IMR-90 (cell line): ENCODE results near the gene TMEM92. TPM values are rescaled to one million over a fixed set of nuclear protein-coding genes. Genes with fewer than 3 reads are reported as not detected.

ENCODE experiments used
- ATAC-seq: fragments of 200-7000 bp; cut with Tn5 transposase; 2 replicates; pipeline ENCODE4 v1.9.1; 2020; ENCODE audit warnings: low read depth, mild to moderate bottlenecking, moderate library complexity
- BruUV-seq: library from RNA; stranded (reverse); fragments of 400-500 nt; replicated peaks from 2 replicates; lab custom pipeline; 2021; lab: Mats Ljungman, UMichigan
- CTCF ChIA-PET: fragments of 300-600 bp; formaldehyde crosslinking; extraction: SDS; loops from one replicate; lab custom pipeline; 2021; ENCODE audit warnings: antibody characterized with exemption; lab: Yijun Ruan, JAX
- POLR2A ChIA-PET: fragments of 300-600 bp; sonication (Branson Sonifier 250); formaldehyde crosslinking; loops from one replicate; lab custom pipeline; 2022; ENCODE audit warnings: antibody characterized with exemption; ENCODE audit not compliant: unreplicated experiment; lab: Charles Lee
- DNase-seq: peaks from one replicate; pipeline ENCODE4 v3.0.0; 2013
- H2AFZ ChIP-seq: replicated peaks from 2 replicates; pipeline ENCODE3; 2013; ENCODE audit warnings: low read length, mild to moderate bottlenecking; ENCODE audit not compliant: poor library complexity
- H2AK5ac ChIP-seq: 2 replicates; pipeline ENCODE4 v1.6.1; 2013; ENCODE audit warnings: low read depth, low read length, inconsistent platforms
- H2AK9ac ChIP-seq: replicated peaks from 2 replicates; pipeline ENCODE3; 2013; ENCODE audit warnings: mild to moderate bottlenecking, low read depth, low read length, moderate library complexity; ENCODE audit not compliant: poor library complexity
- H2BK120ac ChIP-seq: 2 replicates; pipeline ENCODE4 v1.6.1; 2013; ENCODE audit warnings: low read depth, low read length, inconsistent platforms
- H2BK15ac ChIP-seq: 3 replicates; pipeline ENCODE4 v1.6.1; 2013; ENCODE audit warnings: low read depth, low read length, inconsistent platforms
- H2BK20ac ChIP-seq: 2 replicates; pipeline ENCODE4 v1.6.1; 2013; ENCODE audit warnings: low read depth, mild to moderate bottlenecking, inconsistent platforms, low read length, moderate library complexity
- H2BK5ac ChIP-seq: 2 replicates; pipeline ENCODE4 v1.6.1; 2013; ENCODE audit warnings: mild to moderate bottlenecking, low read depth, low read length, inconsistent platforms; ENCODE audit not compliant: poor library complexity, severe bottlenecking
- H3K14ac ChIP-seq: replicated peaks from 2 replicates; pipeline ENCODE4 v1.6.1; 2013; ENCODE audit warnings: low read depth, low read length, inconsistent platforms
- H3K18ac ChIP-seq: 2 replicates; pipeline ENCODE4 v1.6.1; 2013; ENCODE audit warnings: low read depth, low read length, control low read depth
- H3K23ac ChIP-seq: 2 replicates; pipeline ENCODE4 v1.6.1; 2013; ENCODE audit warnings: low read depth, low read length, inconsistent platforms
- H3K27ac ChIP-seq: 2 replicates; pipeline ENCODE4 v1.5.1; 2013; ENCODE audit warnings: mild to moderate bottlenecking, control low read depth, low read length; ENCODE audit not compliant: insufficient read depth
- H3K27me3 ChIP-seq: 2 replicates; pipeline ENCODE4 v1.6.1; 2013; ENCODE audit warnings: low read length; ENCODE audit not compliant: control insufficient read depth, insufficient read depth
- H3K36me3 ChIP-seq: 2 replicates; pipeline ENCODE4 v1.6.1; 2013; ENCODE audit warnings: low read length, mixed read lengths; ENCODE audit not compliant: control insufficient read depth, insufficient read depth
- H3K4ac ChIP-seq: 2 replicates; pipeline ENCODE4 v1.6.1; 2013; ENCODE audit warnings: low read depth, low read length, inconsistent platforms
- H3K4me1 ChIP-seq: 2 replicates; pipeline ENCODE4 v1.6.1; 2013; ENCODE audit warnings: low read length, mixed read lengths; ENCODE audit not compliant: control insufficient read depth, insufficient read depth
- H3K4me2 ChIP-seq: 2 replicates; pipeline ENCODE4 v1.6.1; 2013; ENCODE audit warnings: low read depth, mild to moderate bottlenecking, control low read depth, low read length, moderate library complexity
- H3K4me3 ChIP-seq: 2 replicates; pipeline ENCODE4 v1.5.1; 2013; ENCODE audit warnings: low read depth, mild to moderate bottlenecking, control low read depth, low read length, moderate library complexity; ENCODE audit not compliant: insufficient read depth
- H3K56ac ChIP-seq: 2 replicates; pipeline ENCODE4 v1.6.1; 2013; ENCODE audit warnings: low read length, inconsistent platforms; ENCODE audit not compliant: insufficient read depth; ENCODE audit errors: extremely low read depth
- H3K79me1 ChIP-seq, 2 experiments: 2 replicates each; pipeline ENCODE4 v1.6.1; 2013; ENCODE audit warnings: low read length in 2 of 2, inconsistent platforms in 1 of 2, low read depth in 1 of 2
- H3K9ac ChIP-seq: 2 replicates; pipeline ENCODE4 v1.6.1; 2013; ENCODE audit warnings: low read depth, low read length, control low read depth
- H3K9me1 ChIP-seq: 2 replicates; pipeline ENCODE4 v1.6.1; 2013; ENCODE audit warnings: low read length, inconsistent platforms; ENCODE audit not compliant: insufficient read depth
- H3K9me3 ChIP-seq: 2 replicates; pipeline ENCODE4 v1.6.1; 2013; ENCODE audit warnings: low read length; ENCODE audit not compliant: control insufficient read depth, insufficient read depth
- H4K20me1 ChIP-seq: 2 replicates; pipeline ENCODE4 v1.6.1; 2013; ENCODE audit warnings: low read length, inconsistent platforms; ENCODE audit not compliant: insufficient read depth
- H4K5ac ChIP-seq: 2 replicates; pipeline ENCODE4 v1.6.1; 2013; ENCODE audit warnings: mild to moderate bottlenecking, low read depth, low read length, control low read depth
- H4K8ac ChIP-seq, 2 experiments: 2 replicates each; pipeline ENCODE4 v1.6.1; 2013; ENCODE audit warnings: low read depth in 2 of 2, low read length in 2 of 2, control low read depth in 1 of 2, inconsistent platforms in 1 of 2
- H4K91ac ChIP-seq: 2 replicates; pipeline ENCODE4 v1.6.1; 2013; ENCODE audit warnings: low read depth, low read length, inconsistent platforms; ENCODE audit not compliant: insufficient read depth
- CEBPB ChIP-seq: IDR thresholded peaks from 2 replicates; pipeline ENCODE4 v1.6.1; 2012; ENCODE audit warnings: low read depth, low read length, improper control_type of control experiment
- MAZ ChIP-seq: IDR thresholded peaks from 2 replicates; pipeline ENCODE4 v1.6.1; 2012; ENCODE audit warnings: low read depth, mild to moderate bottlenecking, low read length, improper control_type of control experiment, moderate library complexity, borderline replicate concordance
- MXI1 ChIP-seq: IDR thresholded peaks from 2 replicates; pipeline ENCODE4 v1.6.1; 2012; ENCODE audit warnings: low read depth, mild to moderate bottlenecking, low read length, moderate library complexity, borderline replicate concordance
- WGBS, 2 experiments: methylation state at CpG; one replicate each; pipeline versions ENCODE4 v1.1.5 to v1.1.7; 2013; ENCODE audit warnings: missing lambda C conversion rate in 2 of 2; ENCODE audit not compliant: insufficient read length in 1 of 2; ENCODE audit errors: extremely low coverage in 2 of 2; 5-methylcytosine and 5-hydroxymethylcytosine counted together
- dilution Hi-C: fragments of 300-500 bp; cut with HindIII; formaldehyde crosslinking; loops from one replicate; pipeline ENCODE4 v1.14.3; 2018; ENCODE audit warnings: low sequenced_read_pairs; ENCODE audit not compliant: unreplicated experiment
- in situ Hi-C: fragments of 300-500 bp; cut with MboI; formaldehyde crosslinking; loops from 3 replicates; pipeline ENCODE4 v1.14.3; 2019; ENCODE audit warnings: low sequenced_read_pairs, inconsistent platforms, mixed read lengths
- intact Hi-C: fragments of 100-400 bp; cut with micrococcal nuclease; formaldehyde crosslinking; loops from 2 replicates; pipeline ENCODE4 v1.10.0; 2022
- polyA plus RNA-seq, 3 experiments: library from polyadenylated mRNA; depleted of rRNA; stranded (reverse); fragments of >200 nt; gene quantifications; 2 replicates each; pipeline ENCODE4 v1.2.3, GENCODE V29; 2012; ENCODE audit warnings: low replicate concordance in 1 of 3
- total RNA-seq: library from RNA; depleted of rRNA; stranded (reverse); fragments of >200 nt; gene quantifications from 2 replicates; pipeline ENCODE4 v1.2.3, GENCODE V29; 2012

TMEM92 gene
- total and polyA plus RNA-seq, 2 of the 4 experiments (the other 2 are of a cell fraction), result 0.18 to 1.7 TPM

DNA sequence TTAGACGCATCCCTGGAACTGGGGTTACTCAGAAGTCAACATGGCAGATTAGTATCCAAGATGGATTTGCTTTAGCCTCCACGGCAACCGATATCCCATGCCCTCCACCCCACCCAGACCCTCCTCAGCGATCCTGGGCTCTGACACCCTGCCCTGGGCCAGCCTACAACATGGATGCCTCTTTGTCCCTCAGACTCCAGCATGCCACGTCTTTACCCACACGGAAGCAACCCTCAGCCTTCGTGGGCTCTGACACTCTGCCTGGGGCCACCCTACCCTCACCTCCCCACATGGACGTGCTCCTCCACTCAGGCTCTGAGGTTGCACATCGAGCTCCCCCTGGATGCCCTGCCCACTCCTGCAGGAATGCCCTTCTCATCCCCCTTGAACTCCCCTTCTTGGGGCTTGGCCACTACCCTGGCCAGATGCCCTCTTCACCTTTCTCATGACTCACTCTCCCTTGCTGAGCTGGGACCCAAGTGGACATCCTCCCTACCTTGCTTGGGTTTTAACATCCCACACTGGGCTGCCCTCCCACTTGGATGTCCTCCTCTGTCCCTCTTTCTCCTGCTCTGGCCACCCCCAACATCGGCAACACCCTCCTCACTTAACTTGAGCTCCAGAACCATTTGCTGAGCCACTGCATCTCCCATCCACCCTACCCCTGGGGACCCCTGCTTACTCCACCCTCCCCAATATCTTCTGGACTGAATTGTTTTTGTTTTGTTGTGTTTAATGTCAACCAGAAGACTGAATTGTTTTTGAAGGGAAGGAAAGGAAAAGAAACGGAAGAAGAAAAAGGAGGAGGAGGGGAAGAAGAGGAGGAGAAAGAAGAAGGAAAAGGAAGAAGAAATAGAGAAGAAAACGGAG lies 18.3 kb upstream of the TMEM92 start (continued):
- no peak for TF ChIP-seq MAZ

DNA sequence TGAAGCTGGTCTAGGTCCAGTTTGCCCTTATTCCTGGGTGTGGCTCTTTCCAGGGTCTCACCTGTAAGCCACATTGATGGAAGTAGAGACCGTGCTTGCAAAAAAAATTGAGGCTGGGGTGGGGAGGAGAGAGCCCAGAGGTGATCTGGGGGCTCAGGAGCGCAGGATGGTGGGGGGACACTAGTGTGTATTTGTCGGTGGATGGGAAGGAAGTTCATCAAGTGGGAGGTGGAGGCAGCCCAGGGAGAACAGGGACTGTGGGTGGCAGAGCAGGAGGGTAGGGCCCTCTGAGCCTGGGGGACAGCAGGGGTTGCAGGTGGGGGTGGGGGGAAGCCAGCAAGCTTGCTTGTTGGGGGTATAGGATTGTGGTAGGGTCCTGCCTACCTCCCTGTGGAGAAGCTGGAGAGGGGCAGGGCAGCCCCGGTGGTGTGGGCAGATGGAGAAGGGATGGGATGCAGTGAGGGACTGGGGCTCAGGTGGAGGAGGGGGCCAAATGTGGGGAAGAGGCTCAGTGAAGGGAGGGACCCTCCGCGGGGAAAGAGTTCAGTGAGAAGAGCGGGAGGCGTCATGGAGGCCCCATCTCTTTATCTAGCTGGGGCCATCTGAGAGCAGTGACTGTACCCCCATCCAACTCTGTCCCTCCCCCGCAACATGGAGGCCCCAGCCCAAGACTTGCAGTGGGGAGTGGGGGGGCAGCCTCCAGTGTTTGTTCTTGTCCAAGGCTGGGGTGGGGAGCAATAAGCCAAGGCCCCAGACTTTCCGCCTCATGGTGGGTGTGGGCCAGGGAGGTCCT lies 17.2 kb upstream of the TMEM92 start:
- no peak overlapping the region for H4K91ac ChIP-seq
- no peak overlapping the region for H3K9ac ChIP-seq
- DNase-seq, result no peak
- ChIA-PET CTCF (no interaction called here), POLR2A (interaction anchor here (0.7 kb wide), 1 partner anchor 55 kb away, joined by 4 read pairs; no protein-coding TSS in a partner anchor)
- no peak overlapping the region for H2AK9ac ChIP-seq
- no peak overlapping the region for H2BK15ac ChIP-seq
- no peaks in the 10 kb centered on the region for H3K79me1 ChIP-seq
- H3K14ac ChIP-seq, result no peak overlapping the region
- H3K23ac ChIP-seq, result no peak overlapping the region
- no peak overlapping the region for H2BK20ac ChIP-seq
- H4K5ac ChIP-seq, result no peak overlapping the region
- no peak for TF ChIP-seq CEBPB
- TF ChIP-seq MXI1, result no peak
- no peaks in the 10 kb centered on the region for H4K20me1 ChIP-seq
- no peak for ATAC-seq
- H3K56ac ChIP-seq, result no peak overlapping the region
- dilution Hi-C loops (no loop called here), intact Hi-C loops (no loop called here), in situ Hi-C loops (no loop called here)
- H2AK5ac ChIP-seq, result no peak overlapping the region
- H2BK5ac ChIP-seq, result no peak overlapping the region
- H3K27me3 ChIP-seq, result no peaks in the 10 kb centered on the region
- peak overlapping the region; percentile 48 for H2AFZ ChIP-seq
- no peaks in the 10 kb centered on the region for H3K9me1 ChIP-seq
- no peak overlapping the region for H3K27ac ChIP-seq
- no peak overlapping the region for H3K4ac ChIP-seq
- WGBS, 2 experiments, result 88% methylated on average over 3 of the region's 10 CpGs; no CpG with 5 or more reads in 1 of the 2 experiments
- no TSS peak for BruUV-seq
- H3K4me1 ChIP-seq, result peaks cover 4% of the 10 kb centered on the region; the same call in 1 of the 2 replicates
- no peaks in the 10 kb centered on the region for H3K36me3 ChIP-seq
- H3K18ac ChIP-seq, result no peak overlapping the region
- H3K4me3 ChIP-seq, result no peak overlapping the region
- no peak overlapping the region for H2BK120ac ChIP-seq
- no peak overlapping the region for H4K8ac ChIP-seq
- no peak overlapping the region for H3K4me2 ChIP-seq
- peaks cover under 1% of the 10 kb centered on the region; the same call in 1 of the 2 replicates for H3K9me3 ChIP-seq
